Aorta (tissue), 5 donors: ENCODE data around the gene IGF1R. TPM values are rescaled to one million over a fixed set of nuclear protein-coding genes. Genes with fewer than 3 reads are reported as not detected.
"Not testable (repeated sequence)": the region's sequence is repeated elsewhere in the genome, so short reads cannot be mapped to it uniquely, and the experiment has no call there.

ENCODE experiments used
- ATAC-seq: fragments of 200-7000 bp; cut with Tn5 transposase; one replicate; pipeline ENCODE4 v1.9.1; 2022; ENCODE audit warnings: moderate library complexity; ENCODE audit not compliant: low FRiP score
- DNase-seq, 2 donors: peaks; one replicate each; pipeline ENCODE4 v3.0.0-alpha.2; 2020
- H3K27ac ChIP-seq, 2 donors: one replicate each; pipeline ENCODE4 v1.5.1; 2013; ENCODE audit warnings: low read length in 2 of 2, mild to moderate bottlenecking in 2 of 2, moderate library complexity in 2 of 2, control low read depth in 1 of 2, inconsistent platforms in 1 of 2, low read depth in 1 of 2
- H3K27me3 ChIP-seq, 2 donors: one replicate each; pipeline ENCODE4 v1.6.1; 2013; ENCODE audit warnings: control low read depth in 1 of 2, low read length in 1 of 2, mild to moderate bottlenecking in 1 of 2, moderate library complexity in 1 of 2; ENCODE audit not compliant: insufficient read depth in 2 of 2, control insufficient read depth in 1 of 2
- H3K36me3 ChIP-seq, 2 donors: one replicate each; pipeline ENCODE4 v1.6.1; 2013; ENCODE audit warnings: control low read depth in 1 of 2, low read length in 1 of 2, mild to moderate bottlenecking in 1 of 2; ENCODE audit not compliant: insufficient read depth in 2 of 2, control insufficient read depth in 1 of 2
- H3K4me1 ChIP-seq, 2 donors: one replicate each; pipeline ENCODE4 v1.6.1; 2013; ENCODE audit warnings: low read length in 2 of 2, control low read depth in 1 of 2, mild to moderate bottlenecking in 1 of 2, moderate library complexity in 1 of 2; ENCODE audit not compliant: insufficient read depth in 2 of 2, control insufficient read depth in 1 of 2
- H3K4me3 ChIP-seq, 2 donors: one replicate each; pipeline ENCODE4 v1.5.1; 2013; ENCODE audit warnings: low read length in 2 of 2, control low read depth in 1 of 2, mild to moderate bottlenecking in 1 of 2
- H3K9me3 ChIP-seq: one replicate; pipeline ENCODE4 v1.6.1; 2013; ENCODE audit warnings: mild to moderate bottlenecking, low read length; ENCODE audit not compliant: control insufficient read depth
- WGBS, 2 donors: extraction: QIAGEN DNeasy Blood & Tissue Kit; methylation state at CpG; one replicate each; pipeline ENCODE4 v1.1.7; 2013; 5-methylcytosine and 5-hydroxymethylcytosine counted together
- intact Hi-C, 2 donors: fragments of 100-400 bp; cut with DNase I; formaldehyde crosslinking; loops; one replicate each; pipeline versions ENCODE4 v1.14.2 to v1.15.0; 2022
- microRNA-seq, 2 donors: library from miRNA; unstranded; fragments of <30 nt; microRNA quantifications; one replicate each; pipeline ENCODE4 v1.2.0, GENCODE V29; 2020
- polyA plus RNA-seq, 2 donors: library from polyadenylated mRNA; stranded (reverse); fragments of 200-250 nt; gene quantifications; one replicate each; pipeline ENCODE4 v1.2.3, GENCODE V29; 2013
- total RNA-seq, 2 donors: library from RNA; stranded (reverse); fragmentation: NEBNext Ultra II Directional; extraction: Animal tissue kit (Norgen Biotek cat#: 25700); gene quantifications; one replicate each; pipeline ENCODE4 v1.2.1, GENCODE V29; 2021
- donor health status: healthy with polysubstance abuse.
- donor health status: Bipolar disorder and iron deficiency.
- donor health status: DM: no; HTN: no; CAD: no.
- donor health status: DM: no; HTN: no; CAD: no.
- donor health status: DM: yes; HTN: yes; CAD: no.

IGF1R gene
- total and polyA plus RNA-seq, 4 donors: 7.5 to 137 (median 50.7) TPM

DNA sequence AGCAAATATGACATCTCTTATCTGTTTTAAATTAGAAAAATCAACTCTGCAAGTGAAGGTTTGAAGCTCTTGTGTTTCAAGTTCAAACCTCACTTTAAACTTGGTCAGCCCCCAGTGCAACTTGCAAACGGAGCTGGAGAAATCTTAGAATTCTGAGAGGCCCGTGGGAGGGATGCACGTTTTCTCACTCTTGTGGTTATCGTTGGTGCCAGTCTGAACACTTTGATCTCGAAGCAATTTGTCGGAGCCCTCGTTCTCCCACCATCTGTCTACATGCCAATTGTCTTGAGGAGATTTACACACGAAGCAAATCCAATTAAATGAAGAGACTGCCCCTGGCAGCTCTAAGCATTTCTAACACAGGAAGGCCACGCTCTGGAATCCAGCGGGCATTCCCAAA lies 355.0 kb downstream of the IGF1R start:
- H3K9me3 ChIP-seq: not testable (repeated sequence)

DNA sequence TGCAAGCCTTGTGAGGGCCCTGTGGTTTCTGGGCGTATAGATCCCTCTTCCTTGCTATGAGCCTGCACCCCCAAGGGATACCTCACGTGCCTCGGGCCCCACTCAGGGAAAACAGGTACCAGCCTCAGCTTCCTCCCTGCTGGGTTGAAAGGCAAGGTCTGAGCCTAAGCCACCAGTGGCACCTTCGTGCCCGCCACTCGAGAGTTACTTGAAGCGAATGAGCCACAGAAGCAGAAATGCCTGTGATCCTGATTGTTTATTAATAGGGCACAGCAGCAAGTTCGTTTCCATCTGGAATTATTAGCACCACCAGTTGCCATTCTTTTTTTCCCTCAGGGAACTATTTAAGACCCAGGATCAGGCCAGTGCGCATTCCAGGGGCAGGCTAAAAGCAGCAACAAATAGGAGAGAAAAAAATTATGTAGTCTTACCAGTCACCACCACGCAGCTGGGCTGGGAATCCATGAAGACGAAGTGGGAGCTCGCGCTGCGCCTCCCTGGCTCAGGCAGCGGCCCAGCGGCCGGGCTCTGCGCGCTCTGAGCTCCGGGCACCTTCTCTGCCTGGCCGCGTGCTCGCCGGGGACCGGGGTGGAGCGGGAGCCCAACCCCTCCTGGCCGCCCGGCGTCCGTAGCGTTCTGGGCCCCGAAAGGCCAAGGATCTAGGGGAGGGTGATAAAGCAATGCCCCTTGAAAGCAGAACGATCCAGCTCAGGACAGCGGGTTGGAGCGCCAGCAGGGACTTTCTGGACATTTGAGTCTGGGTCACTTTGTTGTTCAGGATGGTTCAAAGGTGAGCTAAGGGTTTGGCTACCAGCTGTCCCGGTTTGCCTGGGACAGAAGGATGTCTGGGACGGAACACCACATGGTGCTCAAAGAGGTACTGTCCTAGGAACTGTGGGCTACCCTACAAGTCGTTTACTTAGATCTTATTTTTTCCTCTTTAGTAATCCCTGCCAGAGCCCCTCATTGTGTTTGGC lies 356.9 kb downstream of the IGF1R start:
- H3K27ac ChIP-seq: peak overlapping the region in 1 of 2 donors; percentile 2
- DNase-seq (peak in 1 of 2 donors; percentile 81), ATAC-seq (peak; percentile 70)
- 18 to 22% methylated on average over 35 to 36 of the region's 38 CpGs for WGBS, 2 donors
- H3K36me3 ChIP-seq, H3K4me1 ChIP-seq, intact Hi-C loops, H3K9me3 ChIP-seq, H3K4me3 ChIP-seq, H3K27me3 ChIP-seq: not testable (repeated sequence)

More for the DNA sequence above, 355.0 kb downstream of the IGF1R start:
- H3K4me1 ChIP-seq, H3K27ac ChIP-seq, H3K36me3 ChIP-seq, H3K4me3 ChIP-seq, DNase-seq, intact Hi-C loops, ATAC-seq, H3K27me3 ChIP-seq: not testable (repeated sequence)
- WGBS, 2 donors: 93 to 94% methylated on average over 10 of the region's 10 CpGs

DNA sequence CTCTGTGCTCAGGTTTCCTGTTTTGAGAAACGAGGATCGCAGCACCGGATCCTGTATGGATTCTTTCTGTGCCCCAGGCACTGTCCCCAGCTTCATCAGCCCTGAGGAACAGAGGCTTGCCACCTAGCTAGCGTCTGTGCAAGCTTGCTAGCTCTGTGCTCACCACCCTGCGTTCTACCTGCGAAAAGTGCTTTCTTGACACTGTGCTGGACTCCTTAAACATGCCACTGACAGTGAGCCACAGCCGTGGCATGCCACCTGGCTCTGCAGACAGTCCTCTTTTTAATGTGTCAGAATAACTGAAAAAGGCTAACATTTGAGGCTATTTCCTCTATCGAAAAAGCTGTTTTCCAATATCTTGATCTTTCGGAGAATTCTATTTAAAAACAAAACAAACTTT lies 357.8 kb downstream of the IGF1R start:
- DNase-seq (no peak), ATAC-seq (no peak)
- Histone ChIP-seq H3K4me1 (no peaks in the 10 kb centered on the region), H3K9me3 (no peaks in the 10 kb centered on the region), H3K4me3 (no peak overlapping the region), H3K36me3 (no peaks in the 10 kb centered on the region), H3K27ac (no peak overlapping the region), H3K27me3 (no peaks in the 10 kb centered on the region)
- intact Hi-C loops: no loop called here
- 93 to 95% methylated on average over 9 of the region's 9 CpGs for WGBS, 2 donors

DNA sequence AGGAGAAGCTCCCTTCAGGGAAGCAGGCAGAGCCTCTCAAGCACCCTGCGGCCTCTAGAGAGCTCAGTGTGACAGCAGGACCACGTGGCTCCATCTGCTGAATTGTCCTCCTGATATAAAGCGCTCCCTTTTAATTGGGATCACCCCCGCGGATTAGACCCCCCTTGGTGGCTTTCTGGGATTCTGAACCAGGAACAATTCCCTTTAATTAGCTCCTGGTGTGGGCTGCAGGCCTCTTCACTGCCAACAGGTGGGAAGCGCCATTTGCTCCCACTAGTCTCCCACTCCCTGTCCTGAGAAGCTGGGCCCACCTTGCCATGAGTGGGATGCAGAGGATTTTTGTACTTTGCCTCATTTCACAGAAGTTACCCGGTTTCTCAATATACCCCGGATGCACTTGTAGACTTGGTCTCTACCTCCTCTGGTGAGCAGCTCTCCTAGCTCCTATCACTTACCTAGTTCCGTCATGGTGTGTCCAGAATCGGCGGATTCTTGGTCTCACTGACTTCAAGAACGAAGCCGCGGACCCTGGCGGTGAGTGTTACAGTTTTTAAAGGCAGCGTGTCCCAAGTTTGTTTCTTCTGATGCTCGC lies 358.7 kb downstream of the IGF1R start:
- intact Hi-C loops: no loop called here
- H3K9me3 ChIP-seq: no peaks in the 10 kb centered on the region
- 95 to 98% methylated on average over 17 of the region's 17 CpGs for WGBS, 2 donors
- H3K36me3 ChIP-seq: no peaks in the 10 kb centered on the region
- H3K27me3 ChIP-seq: no peaks in the 10 kb centered on the region
- H3K27ac ChIP-seq: no peak overlapping the region
- ATAC-seq (no peak), DNase-seq (no peak)
- H3K4me3 ChIP-seq: no peak overlapping the region
- no peaks in the 10 kb centered on the region for H3K4me1 ChIP-seq

DNA sequence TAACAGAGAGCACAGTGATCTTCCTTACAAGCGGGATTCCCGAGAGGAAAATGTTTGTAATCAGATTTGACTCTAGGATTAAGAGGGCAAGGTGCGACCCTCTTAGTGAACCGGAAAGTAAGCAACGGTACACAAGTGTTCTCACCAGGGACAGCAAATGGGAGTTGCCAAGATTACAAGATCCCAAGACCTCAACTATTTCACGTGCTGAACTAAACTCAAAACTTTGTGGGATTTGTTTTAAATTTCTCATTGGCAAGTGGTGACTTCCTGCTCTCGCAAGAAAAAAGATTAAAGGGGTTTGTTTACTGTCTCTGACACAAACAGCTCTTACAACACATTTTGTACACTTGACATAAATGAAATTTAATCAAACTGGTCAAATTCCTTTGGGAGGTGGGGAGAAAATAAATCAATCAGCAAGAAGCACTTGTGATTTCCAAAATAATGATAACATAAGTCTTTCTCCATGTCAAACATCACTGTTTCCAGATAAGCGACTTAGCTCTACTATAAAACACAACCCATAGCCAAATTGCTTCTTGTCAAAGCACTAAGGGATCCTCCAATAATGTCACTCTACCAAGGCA lies 361.5 kb downstream of the IGF1R start:
- Histone ChIP-seq H3K4me1 (no peaks in the 10 kb centered on the region), H3K9me3 (no peaks in the 10 kb centered on the region), H3K27me3 (no peaks in the 10 kb centered on the region), H3K4me3 (no peak overlapping the region), H3K36me3 (no peaks in the 10 kb centered on the region), H3K27ac (no peak overlapping the region)
- no peak for DNase-seq
- 30 to 45% methylated on average over 8 of the region's 8 CpGs for WGBS, 2 donors
- intact Hi-C loops: no loop called here
- no peak for ATAC-seq

DNA sequence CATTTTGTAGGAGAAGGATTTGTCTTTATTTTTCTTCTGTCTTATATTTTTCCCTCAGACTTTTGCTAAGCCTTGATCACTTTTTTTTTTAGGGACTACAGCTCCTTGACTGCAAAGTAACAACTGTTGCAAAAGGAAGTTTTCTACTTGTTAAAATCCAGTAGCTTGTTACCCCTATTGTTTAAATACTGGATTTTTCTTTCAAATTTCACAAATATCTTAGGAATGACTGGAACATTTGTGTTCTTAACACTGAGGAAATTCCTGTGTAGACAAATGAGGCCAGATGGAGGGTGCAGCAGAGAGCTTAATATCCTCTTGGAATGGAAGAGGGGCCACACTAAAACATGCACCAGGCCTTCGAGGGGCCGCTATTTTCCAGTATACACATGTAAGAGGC lies 362.4 kb downstream of the IGF1R start:
- WGBS, 2 donors: 94 to 95% methylated on average over 2 of the region's 2 CpGs
- intact Hi-C loops: no loop called here

More for the DNA sequence above, 362.4 kb downstream of the IGF1R start:
- no peaks in the 10 kb centered on the region for H3K4me1 ChIP-seq
- H3K4me3 ChIP-seq: no peak overlapping the region
- no peaks in the 10 kb centered on the region for H3K36me3 ChIP-seq
- H3K9me3 ChIP-seq: no peaks in the 10 kb centered on the region
- no peak overlapping the region for H3K27ac ChIP-seq
- ATAC-seq (no peak), DNase-seq (no peak)
- H3K27me3 ChIP-seq: no peaks in the 10 kb centered on the region

Small RNAs within 50 kb of the gene (microRNA-seq; reads per million reads assigned to microRNA genes)
- 0 reads per million in 2 donors for gene MIR4714
